Measurements from ENCODE around the gene KLC3.
"Not testable (repeated sequence)": the region's sequence is repeated elsewhere in the genome, so short reads cannot be mapped to it uniquely, and the experiment has no call there.

The KLC3 gene

DNA sequence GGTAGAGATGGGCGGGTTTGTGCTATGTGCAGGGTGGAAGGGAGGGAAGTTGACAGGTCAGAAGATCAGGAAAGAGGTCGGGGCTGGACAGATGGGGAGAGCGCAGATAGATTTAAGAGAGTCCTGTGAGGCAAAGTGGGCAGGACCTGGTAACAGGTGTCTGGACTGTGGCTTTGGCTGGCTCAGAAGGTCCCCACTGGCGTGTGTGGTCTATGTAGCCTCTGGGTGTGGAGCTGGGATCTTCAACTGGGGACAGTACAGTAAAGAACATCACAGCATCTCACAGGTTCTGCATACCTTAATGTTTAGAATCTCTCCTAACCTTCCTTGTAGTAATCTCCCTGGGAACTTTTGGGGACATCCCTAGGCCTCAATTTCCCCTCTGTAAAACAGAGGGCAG, 35.5 kb upstream of the KLC3 start:
- in situ Hi-C loops (cut with MboI; ENCODE audit: low pct_unique_long_range_greater_than_20kb, low sequenced_read_pairs, unreplicated experiment) = no loop called here

DNA sequence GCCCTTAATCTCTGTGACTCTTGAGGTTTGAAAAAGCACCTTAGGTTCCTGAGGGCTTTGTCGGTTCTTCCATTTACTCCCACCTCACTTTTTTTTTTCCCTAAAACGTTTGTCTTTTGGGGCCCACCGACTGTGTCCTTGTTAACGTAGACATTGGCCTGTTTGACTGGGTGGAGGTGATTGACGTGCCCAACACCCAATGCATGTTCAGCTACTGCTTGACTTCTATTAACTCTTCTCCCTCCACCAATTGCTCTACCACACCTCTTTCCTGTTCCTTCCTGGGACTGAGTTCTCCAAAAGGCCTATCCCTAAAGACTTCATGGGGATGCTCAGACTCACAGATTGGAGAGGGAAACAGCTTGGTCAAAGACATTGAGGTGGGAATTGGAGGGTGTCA, 35.1 kb upstream of the KLC3 start:
- DNase-seq (ENCODE audit: low spot score) = peak; percentile 64
- TF ChIP-seq, protein P1, sequence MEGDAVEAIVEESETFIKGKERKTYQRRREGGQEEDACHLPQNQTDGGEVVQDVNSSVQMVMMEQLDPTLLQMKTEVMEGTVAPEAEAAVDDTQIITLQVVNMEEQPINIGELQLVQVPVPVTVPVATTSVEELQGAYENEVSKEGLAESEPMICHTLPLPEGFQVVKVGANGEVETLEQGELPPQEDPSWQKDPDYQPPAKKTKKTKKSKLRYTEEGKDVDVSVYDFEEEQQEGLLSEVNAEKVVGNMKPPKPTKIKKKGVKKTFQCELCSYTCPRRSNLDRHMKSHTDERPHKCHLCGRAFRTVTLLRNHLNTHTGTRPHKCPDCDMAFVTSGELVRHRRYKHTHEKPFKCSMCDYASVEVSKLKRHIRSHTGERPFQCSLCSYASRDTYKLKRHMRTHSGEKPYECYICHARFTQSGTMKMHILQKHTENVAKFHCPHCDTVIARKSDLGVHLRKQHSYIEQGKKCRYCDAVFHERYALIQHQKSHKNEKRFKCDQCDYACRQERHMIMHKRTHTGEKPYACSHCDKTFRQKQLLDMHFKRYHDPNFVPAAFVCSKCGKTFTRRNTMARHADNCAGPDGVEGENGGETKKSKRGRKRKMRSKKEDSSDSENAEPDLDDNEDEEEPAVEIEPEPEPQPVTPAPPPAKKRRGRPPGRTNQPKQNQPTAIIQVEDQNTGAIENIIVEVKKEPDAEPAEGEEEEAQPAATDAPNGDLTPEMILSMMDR (IDR thresholded peaks at IDR 0.05; ENCODE audit: extremely low read depth, insufficient read depth, missing control alignments) = no peak
- in situ Hi-C loops (cut with MboI; ENCODE audit: low pct_unique_long_range_greater_than_20kb, low sequenced_read_pairs, unreplicated experiment) = no loop called here

More for the DNA sequence above, 35.5 kb upstream of the KLC3 start:
- DNase-seq (ENCODE audit: low spot score) = no peak
- TF ChIP-seq, protein P1 (IDR thresholded peaks at IDR 0.05; ENCODE audit: extremely low read depth, insufficient read depth, missing control alignments) = no peak

DNA sequence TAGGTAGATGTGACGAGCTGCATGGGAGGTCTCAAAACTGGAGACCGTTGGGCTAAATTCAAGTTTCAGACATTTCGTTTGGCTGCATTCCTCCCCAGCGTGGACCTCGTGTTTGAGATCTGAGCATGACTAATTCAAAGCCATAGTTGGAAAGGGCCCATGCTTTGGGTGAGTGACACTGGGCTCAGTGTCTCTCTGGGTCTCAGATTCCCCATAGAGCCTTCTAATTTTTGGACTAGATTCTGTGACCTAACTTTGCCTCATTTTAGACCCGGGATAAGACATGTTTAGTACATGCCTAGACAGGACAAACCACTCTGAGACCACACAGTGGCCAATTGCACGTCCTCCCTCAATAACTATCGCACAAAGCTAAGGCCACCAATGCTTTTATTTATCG, 34.5 kb upstream of the KLC3 start:
- no peak for DNase-seq (ENCODE audit: low spot score)
- TF ChIP-seq, protein P1 (IDR thresholded peaks at IDR 0.05; ENCODE audit: extremely low read depth, insufficient read depth, missing control alignments) = no peak
- in situ Hi-C loops (cut with MboI; ENCODE audit: low pct_unique_long_range_greater_than_20kb, low sequenced_read_pairs, unreplicated experiment) = no loop called here

DNA sequence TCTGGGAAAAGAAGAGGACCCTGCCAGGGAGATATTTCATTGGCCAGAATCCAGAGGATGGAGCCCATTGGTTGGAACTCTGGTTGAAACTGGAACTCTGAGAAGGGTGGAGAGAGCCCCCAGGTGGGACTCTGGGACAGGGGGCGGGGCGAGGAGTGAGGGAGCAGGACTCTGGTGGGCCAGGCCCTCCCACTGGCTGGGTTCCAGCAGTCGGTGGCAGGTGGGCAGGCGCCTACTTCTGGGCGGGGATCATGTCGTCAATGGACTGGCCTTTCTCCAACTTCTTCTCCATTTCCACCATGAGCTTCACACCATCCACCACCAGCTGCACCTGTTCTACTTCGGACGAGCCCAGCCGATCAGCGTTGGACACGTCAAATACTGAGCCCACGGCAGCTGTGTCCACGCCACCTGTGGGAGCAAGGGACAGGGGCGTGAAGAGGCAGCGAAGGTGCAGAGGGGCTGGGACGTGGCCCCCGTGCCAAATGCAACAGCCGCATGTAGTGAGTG, 34.0 kb upstream of the KLC3 start:
- no peak for DNase-seq (ENCODE audit: low spot score)
- TF ChIP-seq, protein P1 (IDR thresholded peaks at IDR 0.05; ENCODE audit: extremely low read depth, insufficient read depth, missing control alignments) = no peak
- in situ Hi-C loops (cut with MboI; ENCODE audit: low pct_unique_long_range_greater_than_20kb, low sequenced_read_pairs, unreplicated experiment) = no loop called here

DNA sequence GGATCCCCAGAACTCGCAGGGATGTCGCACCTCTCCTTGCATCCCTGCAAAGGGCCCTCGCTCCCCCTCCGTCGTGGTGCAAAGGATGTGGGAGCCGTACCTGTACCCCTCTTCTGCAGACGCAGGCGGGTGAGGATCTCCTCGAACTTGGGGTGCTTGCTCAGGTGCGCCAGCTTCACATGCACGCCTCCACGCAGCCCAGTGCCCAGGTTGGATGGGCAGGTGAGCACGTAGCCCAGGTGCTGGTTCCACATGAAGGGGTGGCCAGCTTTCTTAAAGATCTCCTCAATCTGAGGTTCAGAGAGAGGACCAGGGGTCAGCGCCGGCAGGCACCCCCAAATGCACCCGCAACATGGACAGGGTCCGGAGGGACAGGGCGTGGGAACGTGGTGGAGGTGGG, 33.2 kb upstream of the KLC3 start:
- no peak for DNase-seq (ENCODE audit: low spot score)
- TF ChIP-seq, protein P1 (IDR thresholded peaks at IDR 0.05; ENCODE audit: extremely low read depth, insufficient read depth, missing control alignments) = no peak
- in situ Hi-C loops (cut with MboI; ENCODE audit: low pct_unique_long_range_greater_than_20kb, low sequenced_read_pairs, unreplicated experiment) = no loop called here

DNA sequence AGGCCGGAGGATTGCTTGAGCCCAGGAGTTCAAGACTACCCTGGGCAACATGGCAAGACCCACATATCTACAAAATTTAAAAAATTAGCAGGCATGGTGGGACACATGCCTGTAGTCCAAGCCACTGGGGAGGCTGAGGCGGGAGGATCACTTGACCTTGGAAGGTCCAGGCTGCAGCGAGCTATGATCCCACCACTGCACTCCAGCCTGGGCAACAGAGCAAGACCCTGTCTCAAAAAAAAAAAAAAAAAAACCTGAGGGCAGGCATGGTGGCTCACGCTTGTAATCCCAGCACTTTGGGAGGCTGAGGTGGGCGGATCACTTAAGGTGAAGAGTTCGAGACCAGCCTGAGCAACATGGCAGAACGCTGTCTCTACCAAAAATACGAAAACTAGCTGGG, 31.2 kb upstream of the KLC3 start:
- in situ Hi-C loops (cut with MboI; ENCODE audit: low pct_unique_long_range_greater_than_20kb, low sequenced_read_pairs, unreplicated experiment); DNase-seq (ENCODE audit: low spot score): not testable (repeated sequence)

DNA sequence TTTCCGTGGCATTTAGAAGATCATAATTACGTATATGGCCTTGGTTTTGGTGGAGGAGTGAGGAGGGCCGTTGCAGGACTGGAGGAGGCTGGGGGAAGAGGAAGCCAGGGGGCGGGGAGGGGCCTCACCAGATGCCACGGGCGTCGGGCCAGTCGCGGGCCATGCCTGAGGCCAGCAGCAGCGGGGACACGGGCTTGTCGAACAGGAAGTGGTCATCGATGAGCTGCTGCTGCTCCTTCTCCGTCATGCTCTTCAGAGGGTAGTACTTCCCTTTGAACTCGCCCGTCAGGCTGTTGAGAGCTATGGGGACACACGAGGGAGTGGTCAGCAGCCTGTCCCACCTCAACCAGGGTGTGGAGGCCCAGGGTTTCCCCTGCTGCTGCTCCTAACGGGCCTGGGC, 28.9 kb upstream of the KLC3 start:
- in situ Hi-C loops (cut with MboI; ENCODE audit: low pct_unique_long_range_greater_than_20kb, low sequenced_read_pairs, unreplicated experiment) = no loop called here
- DNase-seq (ENCODE audit: low spot score) = no peak
- TF ChIP-seq, protein P1 (IDR thresholded peaks at IDR 0.05; ENCODE audit: extremely low read depth, insufficient read depth, missing control alignments) = no peak

DNA sequence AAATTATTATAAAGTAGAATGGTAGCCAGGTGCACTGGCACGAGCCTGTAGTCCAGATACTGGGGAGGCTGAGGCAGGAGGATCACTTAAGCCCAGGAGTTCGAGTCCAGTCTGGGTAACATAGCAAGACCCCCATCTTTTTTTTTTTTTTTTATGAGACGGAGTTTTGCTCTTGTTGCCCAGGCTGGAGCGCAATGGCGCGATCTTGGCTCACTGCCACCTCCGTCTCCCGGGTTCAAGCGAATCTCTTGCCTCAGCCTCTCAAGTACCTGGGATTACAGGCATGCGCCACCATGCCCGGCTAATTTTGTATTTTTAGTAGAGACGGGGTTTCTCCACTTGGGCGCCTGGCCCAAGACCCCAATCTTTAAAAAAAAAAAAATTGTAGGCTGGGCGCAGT, 28.3 kb upstream of the KLC3 start:
- in situ Hi-C loops (cut with MboI; ENCODE audit: low pct_unique_long_range_greater_than_20kb, low sequenced_read_pairs, unreplicated experiment); DNase-seq (ENCODE audit: low spot score): not testable (repeated sequence)

Measured in GM13977 (cell line).